PC-3 (cell line): Measurements from ENCODE around the gene COL13A1. TPM values are rescaled to one million over a fixed set of nuclear protein-coding genes. Genes with fewer than 3 reads are reported as not detected.

Experiments
- ATAC-seq: fragments of 200-7000 bp; cut with Tn5 transposase; 2 replicates; pipeline ENCODE4 v1.9.1; 2020; ENCODE audit warnings: mild to moderate bottlenecking, moderate library complexity
- BruUV-seq: library from RNA; stranded (reverse); fragments of 400-500 nt; replicated peaks from 2 replicates; lab custom pipeline; 2021; lab: Mats Ljungman, UMichigan
- CTCF ChIA-PET: fragments of 300-600 bp; sonication (Branson Sonifier 250); formaldehyde crosslinking; loops from one replicate; lab custom pipeline; 2022; ENCODE audit warnings: antibody characterized with exemption; lab: Charles Lee
- POLR2A ChIA-PET: fragments of 300-600 bp; sonication (Branson Sonifier 250); formaldehyde crosslinking; loops from one replicate; lab custom pipeline; 2022; ENCODE audit warnings: antibody characterized with exemption; ENCODE audit not compliant: unreplicated experiment; lab: Charles Lee
- DNase-seq: peaks from one replicate; pipeline ENCODE4 v3.0.0-alpha.2; 2015
- H2AFZ ChIP-seq: fragments of 300-600 bp; sonication (generic); 2 replicates; pipeline ENCODE4 v1.6.0; 2016; ENCODE audit warnings: antibody characterized with exemption, low read length
- H3F3A ChIP-seq: fragments of 300-600 bp; sonication (generic); one replicate; pipeline ENCODE4 v1.6.0; 2017; ENCODE audit warnings: antibody characterized with exemption, low read length, control low read depth, mild to moderate bottlenecking; ENCODE audit not compliant: unreplicated experiment
- H3K27ac ChIP-seq: fragments of 300-600 bp; sonication (generic); 2 replicates; pipeline ENCODE4 v1.5.1; 2016; ENCODE audit warnings: mild to moderate bottlenecking, low read length
- H3K27me3 ChIP-seq: fragments of 300-600 bp; sonication (generic); 2 replicates; pipeline ENCODE4 v1.6.1; 2016; ENCODE audit warnings: low read length, mixed read lengths
- H3K36me3 ChIP-seq: fragments of 300-600 bp; sonication (generic); 2 replicates; pipeline ENCODE4 v1.6.1; 2016; ENCODE audit warnings: low read depth, mixed run types, low read length, mixed read lengths
- H3K4me1 ChIP-seq: fragments of 300-600 bp; sonication (generic); 2 replicates; pipeline ENCODE4 v1.5.1; 2016; ENCODE audit warnings: low read length; ENCODE audit not compliant: insufficient read depth
- H3K4me2 ChIP-seq: fragments of 300-600 bp; sonication (generic); 2 replicates; pipeline ENCODE4 v1.6.0; 2016; ENCODE audit warnings: low read length
- H3K4me3 ChIP-seq: fragments of 300-600 bp; sonication (generic); 2 replicates; pipeline ENCODE4 v1.5.1; 2016; ENCODE audit warnings: mild to moderate bottlenecking, low read length, mixed read lengths
- H3K79me2 ChIP-seq: fragments of 300-600 bp; sonication (generic); 2 replicates; pipeline ENCODE4 v1.6.1; 2017; ENCODE audit warnings: low read length, mixed read lengths
- H3K9ac ChIP-seq: fragments of 300-600 bp; sonication (generic); 2 replicates; pipeline ENCODE4 v1.6.0; 2016; ENCODE audit warnings: mild to moderate bottlenecking, low read length
- H3K9me2 ChIP-seq: fragments of 300-600 bp; sonication (generic); replicated peaks from 2 replicates; pipeline ENCODE4 v1.6.1; 2016; ENCODE audit warnings: mixed run types, low read length, mixed read lengths
- H3K9me3 ChIP-seq: fragments of 300-600 bp; sonication (generic); 2 replicates; pipeline ENCODE4 v1.6.1; 2016; ENCODE audit warnings: low read length, mixed read lengths
- H4K20me1 ChIP-seq: fragments of 300-600 bp; sonication (generic); 2 replicates; pipeline ENCODE4 v1.6.1; 2016; ENCODE audit warnings: low read length, mixed read lengths
- EZH2 ChIP-seq: fragments of 300-600 bp; sonication (generic); IDR thresholded peaks from one replicate; pipeline ENCODE4 v1.6.1; 2017; ENCODE audit warnings: antibody characterized with exemption, mild to moderate bottlenecking, low read length; ENCODE audit not compliant: unreplicated experiment
- EZH2phosphoT487 ChIP-seq: fragments of 300-600 bp; sonication (generic); IDR thresholded peaks from 2 replicates; pipeline ENCODE4 v1.6.1; 2018; ENCODE audit warnings: mild to moderate bottlenecking, antibody characterized with exemption, low read length, borderline replicate concordance
- intact Hi-C: fragments of 100-400 bp; cut with micrococcal nuclease; formaldehyde crosslinking; loops from 2 replicates; pipeline ENCODE4 v1.9.0; 2023
- total RNA-seq: library from RNA; depleted of rRNA; stranded (reverse); fragments of >200 nt; gene quantifications from 2 replicates; pipeline ENCODE4 v1.2.3, GENCODE V29; 2014
- TF ChIP-seq, protein P1 (sequence below): fragments of 300-600 bp; sonication (generic); conservative IDR thresholded peaks from 2 replicates; pipeline ENCODE4 v1.5.1; 2017; ENCODE audit warnings: antibody characterized with exemption, low read depth, mild to moderate bottlenecking, low read length

COL13A1 gene
- total RNA-seq, 1 experiment from 2014 or later = 201 TPM

DNA sequence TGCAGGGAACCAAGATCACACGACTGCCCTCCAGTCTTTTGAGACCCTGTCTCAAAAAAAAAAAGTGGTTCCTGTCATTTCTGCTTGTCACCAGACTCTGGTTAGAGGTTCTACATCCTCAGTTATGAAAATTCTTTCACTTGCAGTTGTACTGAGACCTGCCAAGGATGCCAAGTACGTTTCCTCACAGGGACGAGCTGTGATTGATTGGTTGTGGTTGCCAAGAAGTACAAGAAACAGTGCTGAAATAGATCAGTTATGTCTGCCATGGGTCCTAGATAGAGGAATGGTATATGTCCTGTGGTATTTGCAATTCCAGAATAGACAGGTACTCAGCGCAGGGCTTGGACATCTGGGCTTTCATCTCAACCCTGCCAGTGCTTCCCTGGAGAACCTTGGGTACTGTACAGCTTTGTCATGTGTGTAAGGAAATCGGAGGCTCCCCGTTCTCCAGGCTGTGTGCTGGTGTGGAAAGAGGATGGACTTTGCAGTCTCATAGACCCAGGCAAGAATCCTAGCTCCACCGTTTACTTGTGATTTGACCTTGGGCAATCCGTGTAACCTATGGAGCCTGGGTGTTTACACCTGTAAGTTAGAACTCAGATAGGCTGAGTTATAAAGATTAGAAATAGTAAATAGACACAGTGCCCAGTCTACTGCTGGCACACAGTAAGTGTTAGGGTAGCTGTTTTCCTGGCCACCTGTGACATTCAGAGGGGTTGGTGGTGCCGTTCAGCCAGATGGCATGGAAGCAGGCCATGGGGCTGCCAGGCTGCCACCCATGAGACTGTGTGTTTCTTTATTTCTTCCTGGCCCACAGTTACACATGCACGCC lies 53.0 kb downstream of the COL13A1 start:
- H3K36me3 ChIP-seq = peaks cover 25% of the 10 kb centered on the region
- no peak overlapping the region for H3K27ac ChIP-seq
- H3K9ac ChIP-seq = no peak overlapping the region
- no peak overlapping the region for H3K4me3 ChIP-seq
- no peaks in the 10 kb centered on the region for H3K4me1 ChIP-seq
- ChIA-PET CTCF (no interaction called here), POLR2A (no interaction called here)
- no peaks in the 10 kb centered on the region for H3K27me3 ChIP-seq
- H2AFZ ChIP-seq = no peak overlapping the region
- H3K9me3 ChIP-seq = no peaks in the 10 kb centered on the region
- H4K20me1 ChIP-seq = no peaks in the 10 kb centered on the region
- peaks cover 25% of the 10 kb centered on the region; the same call in 1 of the 2 replicates for H3K79me2 ChIP-seq
- intact Hi-C loops = no loop called here
- ATAC-seq = no peak
- no peak overlapping the region for H3K4me2 ChIP-seq
- no peak for DNase-seq
- no peaks in the 10 kb centered on the region for H3F3A ChIP-seq
- TF ChIP-seq, protein P1, sequence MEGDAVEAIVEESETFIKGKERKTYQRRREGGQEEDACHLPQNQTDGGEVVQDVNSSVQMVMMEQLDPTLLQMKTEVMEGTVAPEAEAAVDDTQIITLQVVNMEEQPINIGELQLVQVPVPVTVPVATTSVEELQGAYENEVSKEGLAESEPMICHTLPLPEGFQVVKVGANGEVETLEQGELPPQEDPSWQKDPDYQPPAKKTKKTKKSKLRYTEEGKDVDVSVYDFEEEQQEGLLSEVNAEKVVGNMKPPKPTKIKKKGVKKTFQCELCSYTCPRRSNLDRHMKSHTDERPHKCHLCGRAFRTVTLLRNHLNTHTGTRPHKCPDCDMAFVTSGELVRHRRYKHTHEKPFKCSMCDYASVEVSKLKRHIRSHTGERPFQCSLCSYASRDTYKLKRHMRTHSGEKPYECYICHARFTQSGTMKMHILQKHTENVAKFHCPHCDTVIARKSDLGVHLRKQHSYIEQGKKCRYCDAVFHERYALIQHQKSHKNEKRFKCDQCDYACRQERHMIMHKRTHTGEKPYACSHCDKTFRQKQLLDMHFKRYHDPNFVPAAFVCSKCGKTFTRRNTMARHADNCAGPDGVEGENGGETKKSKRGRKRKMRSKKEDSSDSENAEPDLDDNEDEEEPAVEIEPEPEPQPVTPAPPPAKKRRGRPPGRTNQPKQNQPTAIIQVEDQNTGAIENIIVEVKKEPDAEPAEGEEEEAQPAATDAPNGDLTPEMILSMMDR = no peak
- TF ChIP-seq EZH2phosphoT487 (no peak), EZH2 (no peak)
- BruUV-seq = no TSS peak
- no peaks in the 10 kb centered on the region for H3K9me2 ChIP-seq

DNA sequence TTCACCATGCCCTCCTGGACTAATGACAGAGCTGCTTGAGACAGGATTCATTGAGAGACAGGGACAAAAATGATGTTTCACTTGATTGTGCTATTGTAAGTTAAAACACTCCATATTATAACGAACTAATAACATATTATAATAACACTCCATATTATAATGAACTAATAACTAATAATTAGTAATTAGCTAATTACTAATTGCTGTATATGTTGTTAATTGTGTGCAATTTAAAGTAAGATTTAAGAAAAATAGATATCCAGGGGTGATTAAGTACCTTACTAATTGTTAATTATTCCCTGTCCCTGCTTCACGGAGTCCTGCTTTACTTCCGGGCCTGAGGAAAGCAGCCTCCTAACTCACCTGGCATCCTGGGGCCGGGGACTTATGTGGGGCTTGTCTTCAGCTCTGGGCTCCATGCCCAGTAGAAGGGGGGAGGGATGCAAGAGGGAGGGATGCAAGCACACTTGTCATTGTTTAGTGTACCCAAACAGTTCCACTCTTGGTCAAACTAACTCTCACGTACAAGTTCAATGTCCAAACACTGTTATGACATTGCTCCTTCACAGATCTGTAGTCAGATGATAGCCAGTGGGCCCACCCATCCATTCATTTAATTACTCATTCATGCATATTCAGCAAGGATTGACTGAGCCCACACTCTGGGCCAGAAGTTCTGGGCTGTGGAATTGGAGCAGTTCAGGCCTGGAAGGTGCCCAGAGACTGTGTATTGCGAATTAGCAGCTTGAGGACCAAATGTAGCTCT lies 53.8 kb downstream of the COL13A1 start:
- no peaks in the 10 kb centered on the region for H3F3A ChIP-seq
- ATAC-seq (peak; percentile 14; the same call in 1 of the 2 replicates), DNase-seq (no peak)
- TF ChIP-seq EZH2phosphoT487 = no peak
- no peak for TF ChIP-seq EZH2
- TF ChIP-seq, protein P1 = no peak
- no peaks in the 10 kb centered on the region for H4K20me1 ChIP-seq
- H3K4me2 ChIP-seq = no peak overlapping the region
- H3K4me1 ChIP-seq = peaks cover 5% of the 10 kb centered on the region
- ChIA-PET CTCF (no interaction called here), POLR2A (no interaction called here)
- no TSS peak for BruUV-seq
- H3K9me3 ChIP-seq = no peaks in the 10 kb centered on the region
- H3K79me2 ChIP-seq = peaks cover 22% of the 10 kb centered on the region; the same call in 1 of the 2 replicates
- H3K4me3 ChIP-seq = no peak overlapping the region
- no peak overlapping the region for H2AFZ ChIP-seq
- no peaks in the 10 kb centered on the region for H3K9me2 ChIP-seq
- intact Hi-C loops = no loop called here
- no peak overlapping the region for H3K9ac ChIP-seq
- H3K27ac ChIP-seq = no peak overlapping the region
- no peaks in the 10 kb centered on the region for H3K27me3 ChIP-seq
- peaks cover 25% of the 10 kb centered on the region for H3K36me3 ChIP-seq
